Kasumi-1 (cell line): Measurements from ENCODE around the gene CDS1.
"Not testable (repeated sequence)": the region's sequence is repeated elsewhere in the genome, so short reads cannot be mapped to it uniquely, and the experiment has no call there.

Experiments used
- DNase-seq, 2 experiments: peaks; one replicate each; lab custom pipeline; 2025; lab: John Stamatoyannopoulos, UW

CDS1 gene

GRCh38 chr4:84582988-84583875 is at the start of gene CDS1:
Gene CDS1, plus strand, starts transcription at chr4:84583127. Its CDS starts 275 bp downstream, at chr4:84583402.
- DNase-seq: no peak

GRCh38 chr4:84535901-84536300 is 47.0 kb upstream of the CDS1 start:
- DNase-seq: no peak

DNA sequence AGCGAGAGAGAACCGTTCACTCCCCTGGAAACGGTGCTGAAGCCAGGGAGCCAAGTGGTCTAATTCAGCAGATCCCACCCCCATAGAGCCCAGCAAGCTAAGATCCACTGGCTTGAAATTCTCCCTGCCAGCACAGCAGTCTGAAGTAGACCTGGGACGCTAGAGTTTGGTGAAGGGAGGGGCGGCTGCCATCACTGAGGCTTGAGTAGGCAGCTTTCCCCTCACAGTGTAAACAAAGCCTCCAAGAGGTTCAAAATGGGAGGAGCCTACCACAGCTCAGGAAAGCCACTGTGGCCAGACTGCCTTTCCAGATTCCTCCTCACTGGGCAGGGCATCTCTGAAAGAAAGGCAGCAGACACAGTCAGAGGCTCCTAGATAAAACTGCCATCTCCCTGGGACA is 37.8 kb upstream of the CDS1 start:
- DNase-seq: no peak

- DNase-seq: no peak
These were observed 35.7 kb upstream of the CDS1 start for GRCh38 chr4:84547211-84547610.

DNA sequence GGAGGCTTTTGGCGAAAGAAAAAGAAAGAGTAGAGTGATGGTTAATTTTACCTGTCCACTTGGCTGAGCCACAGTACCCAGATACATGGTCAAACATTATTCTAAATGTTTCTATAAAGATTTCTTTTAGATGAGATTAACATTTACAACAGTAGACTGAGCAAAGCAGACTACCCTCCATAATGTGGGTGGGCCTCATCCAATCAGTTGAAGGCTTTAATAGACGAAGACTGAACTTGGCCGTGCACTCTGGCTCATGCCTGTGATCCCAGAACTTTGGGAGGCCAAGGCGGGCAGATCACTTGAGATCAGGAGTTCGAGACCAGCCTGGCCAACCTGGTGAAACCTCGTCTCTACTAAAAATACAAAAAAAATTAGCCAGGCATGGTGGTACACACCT is 33.7 kb upstream of the CDS1 start:
- DNase-seq: not testable (repeated sequence)

DNA sequence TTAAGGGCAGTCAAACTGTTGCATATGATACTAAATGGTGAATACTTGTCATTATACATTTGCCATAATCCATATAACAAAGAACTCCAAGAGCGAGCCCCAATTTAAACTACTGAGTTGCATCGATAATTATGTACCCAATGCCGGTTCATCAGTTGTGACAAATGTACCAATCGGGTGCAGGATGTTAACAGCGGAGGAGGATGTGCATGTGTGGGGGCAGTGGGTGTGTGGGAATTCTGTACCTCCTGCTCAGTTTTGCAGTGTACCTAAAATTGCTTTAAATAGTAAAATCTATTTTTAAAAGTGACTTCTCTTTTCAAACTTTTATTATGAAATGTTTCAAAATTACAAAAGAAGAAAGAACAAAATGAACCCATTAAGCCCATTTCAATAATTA is 20.8 kb upstream of the CDS1 start:
- no peak for DNase-seq

DNA sequence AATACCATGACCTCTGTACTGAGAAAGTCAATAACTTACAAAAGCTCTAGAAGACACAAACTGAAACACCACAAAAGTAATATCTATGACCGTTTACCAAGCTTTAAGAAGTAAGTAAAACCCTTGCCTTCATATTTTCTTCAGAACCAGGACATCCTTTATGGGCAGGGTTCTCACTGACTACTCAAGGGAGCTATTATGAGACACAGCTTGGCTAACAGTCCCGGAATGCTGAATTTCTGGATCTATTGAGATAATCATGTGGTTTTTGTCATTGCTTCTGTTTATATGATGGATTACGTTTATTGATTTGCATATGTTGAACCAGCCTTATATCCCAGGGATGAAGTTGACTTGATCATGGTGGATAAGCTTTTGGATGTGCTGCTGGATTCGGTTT is 19.9 kb upstream of the CDS1 start:
- DNase-seq: no peak

- no peak for DNase-seq
These were observed 17.0 kb upstream of the CDS1 start for GRCh38 chr4:84565951-84566350.

GRCh38 chr4:84568496-84568895 is 14.4 kb upstream of the CDS1 start:
- DNase-seq: no peak

DNA sequence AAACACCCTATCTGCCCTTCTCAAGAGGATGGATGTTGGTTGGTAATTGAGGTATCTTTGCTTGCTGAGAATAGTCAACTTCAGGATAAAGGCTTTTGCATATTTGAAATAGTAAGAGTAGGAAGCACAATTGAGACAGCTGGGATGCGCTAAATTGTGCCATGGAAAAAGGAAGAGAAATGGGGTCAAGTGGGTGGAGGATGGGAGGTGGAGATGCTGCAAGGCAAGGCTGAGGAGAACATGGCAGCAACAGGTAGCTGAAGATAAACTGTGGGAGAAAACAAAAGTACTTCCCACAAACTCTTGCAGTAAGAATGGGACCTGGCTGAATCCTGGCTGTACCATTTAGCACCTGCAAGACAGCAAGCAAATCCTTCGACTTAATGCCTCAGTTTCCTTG is 13.9 kb upstream of the CDS1 start:
- DNase-seq: no peak

DNA sequence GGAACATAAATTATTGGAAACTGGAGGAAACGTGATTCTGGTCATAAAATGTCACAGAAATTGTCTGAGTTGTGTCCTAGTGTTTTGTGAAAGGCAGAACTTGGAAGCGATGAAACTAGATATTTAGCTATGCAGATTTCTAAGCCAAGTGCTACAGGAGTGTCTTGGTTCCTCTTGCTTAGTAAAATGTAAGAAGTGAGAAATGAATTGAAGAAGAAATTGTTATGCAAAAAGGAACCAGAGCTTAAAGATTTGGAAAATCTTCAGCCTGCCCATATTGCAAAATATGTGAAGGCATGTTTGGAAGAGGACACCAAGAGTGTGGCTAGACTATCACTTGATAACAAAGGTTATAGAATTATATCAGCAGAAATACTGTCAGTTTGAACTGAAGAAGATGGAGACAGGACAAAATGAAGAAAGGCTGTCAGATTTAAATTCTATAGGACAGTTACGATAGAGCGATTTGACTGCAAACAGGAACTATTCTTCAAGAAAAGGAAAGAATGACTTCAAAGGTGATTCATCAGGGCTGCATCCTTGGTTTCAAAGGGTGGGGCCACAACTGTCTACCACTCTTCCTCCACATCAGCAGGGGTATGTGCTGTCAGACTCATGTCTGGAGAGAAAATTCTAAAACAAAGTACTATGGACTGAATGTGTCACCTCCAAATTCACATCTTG is 9.4 kb upstream of the CDS1 start:
- DNase-seq: no peak

DNA sequence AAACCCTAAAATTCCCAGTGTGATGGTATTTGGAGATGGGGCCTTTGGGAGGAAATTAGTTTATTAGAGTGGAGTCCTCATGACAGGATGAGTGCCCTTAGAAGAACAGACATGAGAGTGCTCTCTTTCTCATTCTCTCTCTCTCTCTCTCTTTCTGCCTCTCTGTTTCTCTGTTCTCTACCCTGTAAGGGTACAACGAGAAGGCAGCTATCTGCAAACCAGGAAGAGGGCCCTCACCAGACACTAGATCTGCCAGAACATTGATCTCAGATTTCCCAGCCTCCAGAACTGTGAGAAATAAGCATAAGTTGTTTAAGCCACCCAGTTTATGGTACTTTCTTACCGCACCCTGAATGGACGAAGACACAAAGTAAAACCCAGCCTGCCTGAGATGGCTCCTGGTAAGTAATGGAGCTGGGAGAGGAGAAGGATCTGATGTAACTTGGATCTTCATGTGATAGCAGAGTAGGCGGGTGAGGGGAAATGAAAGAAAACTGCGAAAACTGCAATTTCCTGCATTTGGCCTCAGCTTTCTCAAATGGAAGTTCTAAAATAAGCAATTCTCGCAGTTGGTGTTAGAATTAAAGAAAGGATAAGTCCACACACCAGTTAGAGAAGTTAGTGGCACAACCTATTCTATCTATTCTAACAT is 8.7 kb upstream of the CDS1 start:
- no peak for DNase-seq

GRCh38 chr4:84578540-84579402 is 4.2 kb upstream of the CDS1 start:
- DNase-seq: peak; percentile 68 to 81

DNA sequence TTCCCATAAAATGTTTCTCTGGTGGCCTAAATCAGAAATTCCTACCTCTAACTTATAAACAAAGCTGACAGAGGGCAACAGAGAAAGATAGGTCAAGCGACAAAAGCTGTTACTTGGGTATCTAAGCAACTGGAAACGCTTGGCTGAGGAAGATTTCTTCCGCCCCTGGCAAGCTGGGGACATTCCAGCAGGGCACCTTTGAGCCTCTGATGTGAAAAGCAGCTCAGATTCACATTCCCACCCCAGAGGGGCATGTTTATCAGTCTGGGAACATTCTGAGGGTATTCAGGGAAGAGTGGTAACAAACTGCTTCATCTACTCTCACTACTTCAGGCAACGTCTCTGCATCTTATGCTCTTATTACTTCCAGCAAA is 3.5 kb upstream of the CDS1 start:
- DNase-seq: no peak

- DNase-seq: peak; percentile 66 to 67
These were observed 482 bp upstream of the CDS1 start for GRCh38 chr4:84582302-84582987.

DNA sequence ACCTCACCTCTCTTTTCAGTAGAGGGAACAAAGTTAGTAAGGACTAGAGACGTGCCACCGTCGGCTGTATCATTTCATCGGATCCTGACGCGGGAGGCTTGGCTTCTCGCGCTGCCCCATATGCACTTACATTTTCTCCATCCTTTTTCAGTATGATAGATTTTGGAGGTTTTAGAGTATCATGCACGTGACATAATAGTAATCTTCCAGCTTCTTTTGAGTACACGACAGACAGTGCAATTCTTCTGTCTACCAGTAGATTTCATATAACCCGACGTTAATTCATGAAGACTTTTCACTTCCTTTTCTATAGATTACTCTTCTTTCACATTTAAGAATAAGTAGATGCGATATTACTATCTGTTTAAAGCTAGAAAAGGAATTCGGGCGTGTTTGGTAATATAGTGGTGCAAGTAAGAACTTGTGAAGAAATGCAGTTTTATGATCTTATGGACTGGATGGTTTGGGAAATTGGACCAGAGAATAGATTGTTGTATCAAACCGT is 1.0 kb downstream of the CDS1 start:
- DNase-seq: peak; percentile 56 to 74

DNA sequence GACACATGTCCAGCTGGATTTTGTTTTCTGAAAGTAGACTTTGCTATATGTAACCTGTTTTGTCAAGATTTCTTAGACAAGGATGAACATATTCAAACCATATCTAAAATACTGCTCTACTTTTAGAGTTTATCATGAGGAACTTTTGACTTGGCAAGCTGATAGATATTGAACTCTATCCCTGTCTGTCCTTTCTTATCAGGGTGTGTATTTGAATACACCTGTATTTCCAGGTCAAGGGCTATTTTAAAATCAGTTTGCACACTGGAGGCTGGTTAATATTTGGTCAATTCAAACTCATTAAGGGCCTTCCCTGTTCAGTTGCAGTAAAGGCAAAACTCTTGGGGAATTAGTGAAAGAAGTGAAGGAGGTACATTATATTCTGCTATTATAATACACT is 2.3 kb downstream of the CDS1 start:
- DNase-seq: no peak

DNA sequence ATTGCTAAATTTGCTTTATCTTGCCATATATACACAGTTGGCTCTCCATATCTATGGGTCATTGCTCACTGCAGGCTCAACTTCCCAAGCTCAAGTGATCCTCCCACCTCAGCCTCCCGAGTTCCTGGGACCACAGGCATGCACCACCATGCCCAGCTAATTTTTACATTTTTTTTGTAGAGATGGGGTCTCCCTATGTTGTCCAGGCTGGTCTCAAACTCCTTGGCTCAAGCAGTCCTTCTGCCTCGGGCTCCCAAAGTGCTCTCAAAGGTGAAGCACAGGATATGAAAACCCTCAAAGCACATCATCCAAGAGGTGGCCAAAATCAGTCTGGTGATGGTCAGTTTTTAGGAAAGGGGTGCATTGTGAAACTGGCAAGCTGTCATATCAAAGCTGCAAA is 11.8 kb downstream of the CDS1 start:
- DNase-seq: no peak

GRCh38 chr4:84596826-84597225 is 13.9 kb downstream of the CDS1 start:
- DNase-seq: peak in 1 of 2 experiments; percentile 11

DNA sequence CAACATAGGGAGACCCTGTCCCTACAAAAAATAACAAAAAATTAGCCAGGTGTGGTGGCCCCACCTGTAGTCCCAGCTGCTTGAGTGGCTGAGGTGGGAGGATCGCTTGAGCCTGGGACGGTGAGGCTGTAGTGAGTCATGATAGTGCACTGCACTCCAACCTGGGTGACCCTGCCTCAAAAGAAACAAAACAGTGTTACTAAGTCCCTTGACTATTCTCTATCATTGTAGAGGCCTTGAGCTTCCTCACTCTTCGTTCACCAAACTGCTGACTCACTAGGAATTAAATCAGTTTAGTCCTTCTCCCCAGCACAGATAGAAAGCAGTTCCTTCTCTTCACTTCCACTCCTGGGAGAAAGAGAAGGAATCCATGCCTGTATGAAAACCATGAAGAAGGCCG is 14.5 kb downstream of the CDS1 start:
- no peak for DNase-seq

DNA sequence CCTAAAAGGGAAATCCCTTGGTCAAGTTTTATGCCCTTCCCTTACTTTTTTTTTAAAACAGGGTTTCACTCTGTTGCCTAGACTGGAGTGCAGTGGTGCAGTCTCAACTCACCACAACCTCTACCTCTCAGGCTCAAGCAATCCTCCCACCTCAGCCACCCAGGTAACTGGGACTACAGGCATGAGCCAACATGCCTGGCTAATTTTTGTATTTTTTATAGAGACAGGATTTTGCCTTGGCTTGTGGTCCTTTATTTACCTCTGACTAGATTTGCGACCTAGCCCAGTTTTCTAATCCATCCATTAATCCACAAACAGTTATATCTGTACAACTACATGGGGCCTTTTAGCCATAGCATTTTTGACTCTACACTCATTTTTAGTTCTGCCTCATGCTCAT is 23.7 kb downstream of the CDS1 start:
- no peak for DNase-seq
